Measurements from ENCODE around the gene MTLN. TPM values are rescaled to one million over a fixed set of nuclear protein-coding genes. Genes with fewer than 3 reads are reported as not detected.

The MTLN gene
- total and polyA plus RNA-seq, 2 of the 13 experiments (the other 11 are each of a cell fraction or from before 2014, with no cell fraction given), result 37.1 to 50.4 TPM

DNA sequence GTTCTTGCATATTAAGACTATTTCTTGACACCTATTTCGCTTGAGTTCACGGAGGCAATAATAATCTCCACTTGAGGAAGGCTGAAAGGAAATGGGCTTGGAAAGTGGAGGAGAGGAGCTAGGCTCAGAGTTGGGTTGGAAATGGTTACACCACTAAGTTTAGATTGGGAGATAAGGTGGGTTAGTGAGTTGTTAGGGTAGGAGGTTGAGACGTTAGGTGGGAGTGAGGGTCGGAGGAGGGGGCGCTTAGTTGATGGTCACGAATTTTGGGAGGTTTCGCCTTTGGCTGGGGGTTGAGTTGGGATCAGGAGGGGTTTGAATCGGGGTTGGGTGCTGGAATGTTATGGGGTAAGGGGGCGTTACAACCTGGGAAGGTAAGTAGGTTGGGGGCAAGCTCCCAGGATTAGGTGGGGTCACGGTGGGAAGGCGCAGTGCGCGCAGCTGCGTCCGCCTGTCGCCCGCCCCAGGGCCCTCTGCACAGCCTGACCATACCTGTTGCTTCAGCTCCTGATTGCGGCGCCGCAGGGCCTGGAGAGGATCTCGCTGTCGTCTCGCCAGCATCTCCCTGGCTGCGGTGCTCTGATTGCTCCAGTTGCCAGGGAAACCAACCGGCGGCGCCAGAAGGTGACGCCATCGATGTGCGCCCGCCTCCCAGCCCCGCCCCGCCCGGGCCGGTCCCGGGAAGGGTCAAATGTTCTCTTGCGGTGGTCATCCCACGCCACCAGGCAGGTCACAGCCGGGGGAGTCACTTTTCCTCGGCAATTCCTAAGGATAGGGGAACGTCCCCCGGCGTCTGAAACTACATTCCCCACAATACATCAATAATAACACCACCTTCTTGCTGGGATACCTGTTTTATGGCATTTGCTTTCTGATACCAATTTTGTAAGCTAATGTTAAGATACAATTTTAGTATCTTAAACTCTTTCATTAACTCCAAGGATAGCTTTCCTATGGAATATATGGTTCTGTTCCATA is 7.7 kb downstream of the MTLN start, which contains the start of gene NPHP1 (continued):
- TF ChIP-seq TFDP2 (CRISPR knock-in tag; IDR thresholded peaks at IDR 0.05) (peak; percentile 82; the same call in 1 of the 2 replicates), HNRNPL (IDR thresholded peaks at IDR 0.05; ENCODE audit: low read depth, low read length) (0 out of 2 replicates have a peak, but pooled peaks have one; percentile 22), SMAD9 (CRISPR knock-in tag; IDR thresholded peaks at IDR 0.05) (no peak), AKAP8 (CRISPR knock-in tag; IDR thresholded peaks at IDR 0.05) (no peak), ZNF660 (CRISPR knock-in tag; IDR thresholded peaks at IDR 0.05; ENCODE audit: borderline replicate concordance, low read depth) (no peak), ZNF687 (CRISPR knock-in tag; IDR thresholded peaks at IDR 0.05) (peak; percentile 81), CREM (IDR thresholded peaks at IDR 0.05) (peak; percentile 99), CREM (CRISPR knock-in tag; IDR thresholded peaks at IDR 0.05) (peak; percentile 94), ZBTB7A (CRISPR knock-in tag; IDR thresholded peaks at IDR 0.05) (no peak), MEIS1 (CRISPR knock-in tag; IDR thresholded peaks at IDR 0.05; ENCODE audit: borderline replicate concordance) (0 out of 2 replicates have a peak, but pooled peaks have one; percentile 26), MBD4 (IDR thresholded peaks at IDR 0.05; ENCODE audit: borderline replicate concordance, low read length) (no peak), SMAD1 (CRISPR knock-in tag; IDR thresholded peaks at IDR 0.05; ENCODE audit: borderline replicate concordance, low read depth) (peak; percentile 77; the same call in 1 of the 2 replicates), RFXANK (CRISPR knock-in tag; IDR thresholded peaks at IDR 0.05) (no peak), HDAC1 (CRISPR knock-in tag; IDR thresholded peaks at IDR 0.05) (peak; percentile 93), NRL (CRISPR knock-in tag; IDR thresholded peaks at IDR 0.05; ENCODE audit: borderline replicate concordance) (peak; percentile 83), GLMP (CRISPR knock-in tag; IDR thresholded peaks at IDR 0.05; ENCODE audit: borderline replicate concordance) (no peak), IRX3 (CRISPR knock-in tag; IDR thresholded peaks at IDR 0.05; ENCODE audit: borderline replicate concordance, low read depth) (peak; percentile 74; the same call in 1 of the 2 replicates), SETDB1 (CRISPR knock-in tag; IDR thresholded peaks at IDR 0.05; ENCODE audit: borderline replicate concordance) (no peak), EEA1 (CRISPR knock-in tag; IDR thresholded peaks at IDR 0.05; ENCODE audit: borderline replicate concordance) (peak; percentile 89), PHF20 (CRISPR knock-in tag; IDR thresholded peaks at IDR 0.05) (peak; percentile 98)
- TF ChIP-seq, protein P1, sequence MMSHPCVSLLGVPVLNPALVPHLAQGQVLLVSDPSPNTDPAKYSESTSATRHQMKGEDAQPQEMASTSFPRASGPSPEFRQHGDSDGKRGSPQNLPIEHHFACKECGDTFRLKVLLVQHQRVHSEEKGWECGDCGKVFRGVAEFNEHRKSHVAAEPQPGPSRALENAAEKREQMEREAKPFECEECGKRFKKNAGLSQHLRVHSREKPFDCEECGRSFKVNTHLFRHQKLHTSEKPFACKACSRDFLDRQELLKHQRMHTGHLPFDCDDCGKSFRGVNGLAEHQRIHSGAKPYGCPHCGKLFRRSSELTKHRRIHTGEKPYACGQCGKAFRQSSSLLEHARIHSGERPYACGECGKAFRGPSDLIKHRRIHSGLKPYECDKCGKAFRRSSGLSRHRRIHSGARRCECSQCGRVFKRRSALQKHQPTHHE (CRISPR knock-in tag; IDR thresholded peaks at IDR 0.05; ENCODE audit: borderline replicate concordance), result peak; percentile 61; the same call in 1 of the 2 replicates

Measured in HepG2 (cell line).